Testis (tissue), 2 donors: ENCODE measurements around the gene MINDY3.

Experiments
- CTCF ChIP-seq, 3 experiments: fragments of 450-650 bp in 2 of 3; fragments of 200-600 bp in 1 of 3; sonication (generic) in 1 of 3; IDR thresholded peaks; one replicate each; pipeline ENCODE4 v1.5.1; 2016 to 2019; ENCODE audit warnings: antibody characterized with exemption in 3 of 3, mild to moderate bottlenecking in 2 of 3, moderate library complexity in 1 of 3
- POLR2A ChIP-seq: fragments of 450-650 bp; IDR thresholded peaks from one replicate; pipeline ENCODE4 v1.6.1; 2017; ENCODE audit warnings: antibody characterized with exemption, mild to moderate bottlenecking, moderate library complexity

- no peak for TF ChIP-seq CTCF (IDR thresholded peaks at IDR 0.05)
- TF ChIP-seq POLR2A = no peak
Measured at GRCh38 chr10:15847481-15847880, 12.8 kb downstream of the MINDY3 start.
